ENCODE measurements around the gene HSD11B1. TPM values are rescaled to one million over a fixed set of nuclear protein-coding genes. Genes with fewer than 3 reads are reported as not detected.

Gene HSD11B1
- total and polyA plus RNA-seq, 12 donors = 0.59 to 15.7 (median 3.0) TPM

DNA sequence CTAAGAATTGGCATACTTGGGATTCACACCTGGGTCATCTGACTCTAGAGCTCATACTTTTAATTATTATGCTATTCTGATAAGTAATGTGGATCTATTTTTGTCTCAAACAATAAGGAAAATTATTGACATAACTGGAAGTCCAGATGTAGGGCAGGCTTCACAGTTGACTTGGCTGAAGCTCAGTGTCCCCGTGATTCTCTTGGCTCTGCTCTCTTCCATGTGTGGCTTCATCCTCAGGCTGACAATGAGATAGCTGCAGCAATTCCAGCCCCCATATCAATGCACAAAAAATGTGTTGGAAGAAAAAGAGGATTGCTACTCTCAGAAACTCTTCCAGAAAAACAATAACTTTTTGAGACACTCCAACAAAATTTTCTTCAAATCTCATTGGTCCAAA is 23.8 kb downstream of the HSD11B1 start:
- peaks cover 0 to 4% (median 0%) of the 10 kb centered on the region in 11 donors for H3K9me3 ChIP-seq
- intact Hi-C loops (cut with DNase I) = no loop called here
- 0 to 13% methylated on average over 1 of the region's 1 CpG for WGBS, 2 donors
- peaks cover 2 to 35% (median 21%) of the 10 kb centered on the region in 9 donors for H3K4me1 ChIP-seq
- TF ChIP-seq CTCF (IDR thresholded peaks at IDR 0.05) = no peak
- H3K27ac ChIP-seq = peak overlapping the region in 7 of 10 donors; percentile 17 to 66 (median 48)
- no peak overlapping the region for H3K4me3 ChIP-seq
- ATAC-seq (peak in 6 of 8 donors; percentile 64 to 91 (median 79)), DNase-seq (peak in 1 of 2 donors; percentile 48)
- no peaks in the 10 kb centered on the region for H3K27me3 ChIP-seq
- H3K36me3 ChIP-seq = no peaks in the 10 kb centered on the region

GRCh38 chr1:209729436-209729835 is 24.8 kb downstream of the HSD11B1 start:
- 67 to 68% methylated on average over 1 of the region's 1 CpG for WGBS, 2 donors
- no peak for DNase-seq
- no peak for TF ChIP-seq CTCF (IDR thresholded peaks at IDR 0.05)
- Histone ChIP-seq H3K9me3 (peaks cover 0 to 4% (median 0%) of the 10 kb centered on the region in 11 donors), H3K4me1 (peaks cover 2 to 43% (median 25%) of the 10 kb centered on the region in 9 donors), H3K4me3 (no peak overlapping the region), H3K27me3 (no peaks in the 10 kb centered on the region), H3K27ac (peak overlapping the region in 2 of 10 donors; percentile 17 to 52), H3K36me3 (no peaks in the 10 kb centered on the region)
- intact Hi-C loops (cut with DNase I) = no loop called here
- no peak for ATAC-seq

GRCh38 chr1:209732725-209733124 is 28.1 kb downstream of the HSD11B1 start:
- peak overlapping the region in 3 of 10 donors; percentile 10 to 15 (median 15) for H3K27ac ChIP-seq

DNA sequence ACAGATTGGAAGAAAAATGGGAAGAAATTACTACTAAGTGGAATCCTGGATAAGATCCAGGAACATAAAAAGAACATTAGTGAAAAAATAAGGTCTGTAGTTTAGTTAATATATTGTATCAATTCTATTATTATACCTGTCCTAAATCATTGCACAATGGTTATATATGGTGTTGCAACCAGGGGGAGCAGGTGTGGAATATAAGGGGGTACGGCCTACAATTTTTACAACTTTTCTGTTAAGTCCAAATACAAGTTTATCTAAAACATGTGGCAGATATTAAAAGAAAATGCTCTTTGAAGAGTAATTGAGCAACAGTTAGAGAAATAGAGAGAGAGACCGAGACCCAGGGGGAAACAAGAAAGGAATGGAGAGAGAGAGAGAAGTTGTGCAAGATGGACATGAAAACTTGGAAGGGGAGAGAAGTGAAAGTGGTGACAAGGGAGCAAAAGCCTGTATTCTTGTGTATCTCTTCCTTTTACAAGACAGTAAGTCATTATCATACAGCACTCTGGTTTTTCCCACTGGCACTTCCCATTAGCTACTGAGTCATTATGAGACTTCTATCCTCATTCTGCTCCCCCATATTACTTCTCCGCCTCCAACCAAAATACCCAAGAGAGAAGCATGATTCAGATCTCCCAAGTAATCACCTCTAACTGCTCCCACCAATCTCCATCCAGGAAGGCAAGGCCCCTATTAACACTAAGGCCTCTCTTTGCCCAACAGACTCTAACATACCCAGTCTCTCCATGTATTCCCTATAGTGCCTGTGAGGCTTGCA is 29.0 kb downstream of the HSD11B1 start:
- no peaks in the 10 kb centered on the region for H3K36me3 ChIP-seq
- H3K27ac ChIP-seq = peak overlapping the region in 3 of 10 donors; percentile 10 to 37 (median 18)
- intact Hi-C loops (cut with DNase I) = no loop called here
- H3K4me1 ChIP-seq = peaks cover 0 to 37% (median 24%) of the 10 kb centered on the region in 9 donors
- ATAC-seq = peak in 4 of 8 donors; percentile 22 to 85 (median 48)
- H3K27me3 ChIP-seq = no peaks in the 10 kb centered on the region
- WGBS, 2 donors = 84 to 92% methylated on average over 3 of the region's 3 CpGs
- no peak overlapping the region for H3K4me3 ChIP-seq
- no peak for TF ChIP-seq CTCF (IDR thresholded peaks at IDR 0.05)
- DNase-seq = no peak
- peaks cover 0 to 4% (median 0%) of the 10 kb centered on the region in 11 donors for H3K9me3 ChIP-seq

More at GRCh38 chr1:209732725-209733124, 28.1 kb downstream of the HSD11B1 start:
- H3K36me3 ChIP-seq = no peaks in the 10 kb centered on the region
- intact Hi-C loops (cut with DNase I) = no loop called here
- ATAC-seq = peak in 3 of 8 donors; percentile 38 to 60 (median 49)
- no peak for DNase-seq
- 49 to 72% methylated on average over 1 of the region's 1 CpG for WGBS, 2 donors
- no peak for TF ChIP-seq CTCF (IDR thresholded peaks at IDR 0.05)
- no peaks in the 10 kb centered on the region for H3K27me3 ChIP-seq
- peaks cover 0 to 4% (median 0%) of the 10 kb centered on the region in 11 donors for H3K9me3 ChIP-seq
- H3K4me3 ChIP-seq = no peak overlapping the region
- peaks cover 2 to 46% (median 30%) of the 10 kb centered on the region in 9 donors for H3K4me1 ChIP-seq
